ENCODE data around the gene SYT13.

The SYT13 gene

GRCh38 chr11:45237711-45238315 lies 48.3 kb downstream of the SYT13 start:
- H3K4me1 Mint-ChIP-seq, result peaks cover 4% of the 10 kb centered on the region
- peaks cover 4% of the 10 kb centered on the region for H3K9me3 Mint-ChIP-seq
- no peak overlapping the region for H3K4me3 Mint-ChIP-seq
- ATAC-seq (ENCODE audit: low read depth) (no peak), DNase-seq (ENCODE audit: low spot score in 2 of 2) (no peak)
- peaks cover 22% of the 10 kb centered on the region for H3K27me3 Mint-ChIP-seq
- H3K36me3 Mint-ChIP-seq, result no peaks in the 10 kb centered on the region
- H3K27ac Mint-ChIP-seq, result no peak overlapping the region

- H3K27me3 Mint-ChIP-seq, result peaks cover 20% of the 10 kb centered on the region
- peaks cover 4% of the 10 kb centered on the region for H3K4me1 Mint-ChIP-seq
- peaks cover 1% of the 10 kb centered on the region for H3K9me3 Mint-ChIP-seq
- no peaks in the 10 kb centered on the region for H3K36me3 Mint-ChIP-seq
- ATAC-seq (ENCODE audit: low read depth) (no peak), DNase-seq (ENCODE audit: low spot score in 2 of 2) (no peak)
- no peak overlapping the region for H3K4me3 Mint-ChIP-seq
- no peak overlapping the region for H3K27ac Mint-ChIP-seq
These were observed 51.7 kb downstream of the SYT13 start for GRCh38 chr11:45234306-45235006.

GRCh38 chr11:45233804-45234170 lies 52.4 kb downstream of the SYT13 start:
- H3K4me1 Mint-ChIP-seq, result peaks cover 4% of the 10 kb centered on the region
- peaks cover 17% of the 10 kb centered on the region for H3K27me3 Mint-ChIP-seq
- H3K9me3 Mint-ChIP-seq, result peaks cover 1% of the 10 kb centered on the region
- ATAC-seq (ENCODE audit: low read depth) (no peak), DNase-seq (ENCODE audit: low spot score in 2 of 2) (no peak)
- H3K36me3 Mint-ChIP-seq, result no peaks in the 10 kb centered on the region
- H3K27ac Mint-ChIP-seq, result no peak overlapping the region
- H3K4me3 Mint-ChIP-seq, result no peak overlapping the region

DNA sequence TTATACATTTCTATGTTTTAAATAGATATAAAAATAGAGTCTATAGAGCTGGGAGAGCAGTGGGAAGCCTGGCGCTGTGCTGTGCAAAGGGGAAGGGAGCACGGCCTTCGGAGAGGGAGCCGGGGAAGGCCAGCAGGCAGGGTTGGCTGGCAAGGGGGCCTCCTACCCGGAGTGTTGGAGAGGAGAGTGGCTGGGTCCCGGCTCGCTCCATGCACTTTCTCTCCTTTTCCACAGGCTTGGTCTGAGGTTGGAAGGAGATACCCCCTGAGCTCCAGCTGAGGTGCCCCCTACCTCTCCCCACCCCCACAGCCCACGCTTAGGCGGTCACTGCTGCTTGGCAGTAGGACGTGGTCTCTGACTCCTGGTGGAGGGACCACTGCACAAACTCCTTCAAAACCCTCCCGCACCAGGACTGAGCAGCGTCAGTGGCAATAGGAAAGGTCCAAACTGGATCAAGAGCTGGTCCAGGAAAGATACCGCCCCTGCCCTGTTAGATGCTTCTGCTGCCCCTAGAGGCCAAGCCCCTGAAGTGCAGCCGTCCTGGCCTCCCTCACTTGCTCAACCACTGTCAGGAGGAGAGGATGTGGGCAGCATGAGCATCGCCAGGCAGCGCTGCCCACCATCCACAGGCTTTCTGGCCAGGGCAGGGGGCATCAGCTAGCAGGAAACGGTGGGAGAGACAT lies 52.9 kb downstream of the SYT13 start:
- no peak overlapping the region for H3K4me3 Mint-ChIP-seq
- H3K27me3 Mint-ChIP-seq, result peaks cover 16% of the 10 kb centered on the region
- H3K9me3 Mint-ChIP-seq, result peaks cover 1% of the 10 kb centered on the region
- no peak overlapping the region for H3K27ac Mint-ChIP-seq
- H3K4me1 Mint-ChIP-seq, result peaks cover 4% of the 10 kb centered on the region
- DNase-seq (ENCODE audit: low spot score in 2 of 2), result peak; percentile 39 to 66
- H3K36me3 Mint-ChIP-seq, result no peaks in the 10 kb centered on the region
- peak; percentile 62 for ATAC-seq (ENCODE audit: low read depth)

- Mint-ChIP-seq H3K36me3 (no peaks in the 10 kb centered on the region), H3K4me3 (no peak overlapping the region)
These were observed 53.6 kb downstream of the SYT13 start for GRCh38 chr11:45232341-45233080.

DNA sequence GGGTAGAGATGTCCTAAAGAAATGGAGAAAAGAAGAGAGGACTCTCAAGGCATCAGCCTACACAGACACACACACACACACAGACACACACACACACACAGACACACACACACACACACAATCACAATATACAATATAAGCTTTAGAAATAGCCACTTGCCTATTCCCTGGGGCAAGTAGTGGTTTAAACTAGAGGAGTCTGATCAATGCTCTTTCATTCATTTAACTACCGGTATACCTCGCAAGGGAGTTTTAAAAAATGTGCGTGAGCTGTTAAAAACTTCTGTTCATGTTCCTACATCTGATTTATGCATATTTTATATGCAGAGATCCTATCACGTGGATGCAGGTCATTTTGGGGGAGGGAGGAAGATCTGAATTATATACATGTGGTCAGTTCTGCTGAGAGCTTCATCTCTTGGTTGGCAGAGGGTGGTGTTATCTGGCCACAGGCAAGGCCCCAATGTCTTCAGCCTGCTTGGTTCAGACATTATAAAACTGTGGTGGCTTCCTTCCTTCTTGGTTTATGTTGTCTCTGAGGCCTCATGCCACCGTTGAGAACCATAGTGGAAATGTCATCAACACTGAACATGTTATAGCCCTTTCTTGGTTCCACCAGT lies 56.6 kb downstream of the SYT13 start:
- Mint-ChIP-seq H3K9me3 (no peaks in the 10 kb centered on the region), H3K36me3 (peaks cover 24% of the 10 kb centered on the region), H3K27ac (no peak overlapping the region), H3K27me3 (peaks cover 1% of the 10 kb centered on the region), H3K4me1 (peaks cover 4% of the 10 kb centered on the region), H3K4me3 (no peak overlapping the region)
- ATAC-seq (ENCODE audit: low read depth) (no peak), DNase-seq (ENCODE audit: low spot score in 2 of 2) (no peak)

More at GRCh38 chr11:45232341-45233080, 53.6 kb downstream of the SYT13 start:
- peaks cover 4% of the 10 kb centered on the region for H3K4me1 Mint-ChIP-seq
- H3K9me3 Mint-ChIP-seq, result no peaks in the 10 kb centered on the region
- peaks cover 13% of the 10 kb centered on the region for H3K27me3 Mint-ChIP-seq
- ATAC-seq (ENCODE audit: low read depth), result no peak
- H3K27ac Mint-ChIP-seq, result no peak overlapping the region
- no peak for DNase-seq (ENCODE audit: low spot score in 2 of 2)

GRCh38 chr11:45227836-45228235 lies 58.3 kb downstream of the SYT13 start:
- Mint-ChIP-seq H3K27me3 (no peaks in the 10 kb centered on the region), H3K27ac (no peak overlapping the region), H3K9me3 (no peaks in the 10 kb centered on the region), H3K4me1 (no peaks in the 10 kb centered on the region), H3K36me3 (peaks cover 29% of the 10 kb centered on the region), H3K4me3 (no peak overlapping the region)
- ATAC-seq (ENCODE audit: low read depth), result no peak
- DNase-seq (ENCODE audit: low spot score in 2 of 2), result no peak

DNA sequence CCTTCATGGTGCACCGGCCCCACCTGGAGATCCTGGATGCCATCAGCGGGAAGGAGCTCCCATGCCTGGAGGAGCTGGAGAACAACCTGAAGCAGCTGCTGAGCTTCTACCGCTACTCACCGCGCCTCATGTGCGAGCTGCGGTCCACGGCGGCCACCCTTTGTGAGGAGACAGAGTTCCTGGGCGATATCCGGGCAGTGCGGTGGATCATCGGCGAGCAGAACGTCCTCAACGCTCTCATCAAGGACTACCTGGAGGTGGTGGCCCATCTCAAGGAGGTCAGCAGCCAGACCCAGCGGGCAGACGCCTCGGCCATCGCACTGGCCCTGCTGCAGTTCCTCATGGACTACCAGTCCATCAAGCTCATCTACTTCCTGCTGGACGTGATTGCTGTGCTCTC lies 59.2 kb downstream of the SYT13 start:
- no peak overlapping the region for H3K27ac Mint-ChIP-seq
- H3K27me3 Mint-ChIP-seq, result no peaks in the 10 kb centered on the region
- peaks cover 29% of the 10 kb centered on the region for H3K36me3 Mint-ChIP-seq
- H3K4me3 Mint-ChIP-seq, result no peak overlapping the region
- DNase-seq (ENCODE audit: low spot score in 2 of 2) (no peak), ATAC-seq (ENCODE audit: low read depth) (no peak)
- no peaks in the 10 kb centered on the region for H3K9me3 Mint-ChIP-seq
- no peaks in the 10 kb centered on the region for H3K4me1 Mint-ChIP-seq

GRCh38 chr11:45225961-45226871 lies 59.9 kb downstream of the SYT13 start:
- H3K27me3 Mint-ChIP-seq, result no peaks in the 10 kb centered on the region
- peaks cover 32% of the 10 kb centered on the region for H3K36me3 Mint-ChIP-seq
- no peak overlapping the region for H3K4me3 Mint-ChIP-seq
- H3K9me3 Mint-ChIP-seq, result no peaks in the 10 kb centered on the region
- no peak overlapping the region for H3K27ac Mint-ChIP-seq
- no peak for ATAC-seq (ENCODE audit: low read depth)
- no peak for DNase-seq (ENCODE audit: low spot score in 2 of 2)
- H3K4me1 Mint-ChIP-seq, result no peaks in the 10 kb centered on the region

DNA sequence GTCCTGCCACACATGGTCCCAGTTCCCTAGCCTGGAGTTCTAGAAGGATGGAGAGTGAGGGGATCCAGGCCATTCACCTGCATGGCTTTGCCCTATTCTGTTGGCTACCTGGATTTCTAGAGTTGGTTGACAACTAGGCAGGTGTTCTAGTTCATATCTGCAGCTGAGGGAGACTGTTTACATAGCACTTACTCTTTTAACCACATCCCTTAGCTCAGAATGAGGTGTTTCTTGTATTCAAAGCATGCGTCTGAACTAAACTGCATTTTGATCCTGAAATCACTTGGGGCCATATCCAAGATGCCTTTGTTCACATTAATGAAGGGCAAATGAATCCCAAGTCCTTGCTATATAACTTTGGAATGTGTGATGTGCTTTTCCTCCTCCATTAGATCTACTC lies 60.9 kb downstream of the SYT13 start:
- Mint-ChIP-seq H3K36me3 (peaks cover 39% of the 10 kb centered on the region), H3K27ac (no peak overlapping the region), H3K9me3 (no peaks in the 10 kb centered on the region), H3K4me1 (no peaks in the 10 kb centered on the region), H3K27me3 (no peaks in the 10 kb centered on the region), H3K4me3 (no peak overlapping the region)
- DNase-seq (ENCODE audit: low spot score in 2 of 2) (no peak), ATAC-seq (ENCODE audit: low read depth) (no peak)

DNA sequence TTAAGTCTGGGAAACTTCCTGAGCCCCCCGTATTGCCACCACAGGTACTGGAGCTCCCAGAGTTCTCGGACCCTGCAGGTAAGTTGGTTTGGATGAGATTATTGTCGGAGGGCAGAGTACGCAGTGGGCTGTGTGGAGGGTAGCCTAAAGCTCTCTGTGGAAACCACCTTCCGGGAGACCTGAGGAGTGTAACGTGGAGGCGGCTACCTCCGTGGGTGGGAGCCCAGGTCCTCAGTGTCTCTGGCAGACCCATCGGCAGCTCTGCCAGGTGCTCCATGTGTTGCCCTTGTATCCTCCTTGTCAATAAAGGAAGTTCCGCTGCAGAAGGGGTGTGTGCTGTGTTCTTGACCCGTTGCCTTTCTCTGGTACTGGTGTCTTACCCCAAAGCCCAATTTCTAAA lies 61.4 kb downstream of the SYT13 start:
- Mint-ChIP-seq H3K4me1 (no peaks in the 10 kb centered on the region), H3K27me3 (no peaks in the 10 kb centered on the region), H3K9me3 (no peaks in the 10 kb centered on the region), H3K27ac (no peak overlapping the region), H3K4me3 (no peak overlapping the region), H3K36me3 (peaks cover 40% of the 10 kb centered on the region)
- no peak for DNase-seq (ENCODE audit: low spot score in 2 of 2)
- ATAC-seq (ENCODE audit: low read depth), result no peak

GRCh38 chr11:45223496-45223895 lies 62.6 kb downstream of the SYT13 start:
- no peak overlapping the region for H3K4me3 Mint-ChIP-seq
- H3K27me3 Mint-ChIP-seq, result no peaks in the 10 kb centered on the region
- DNase-seq (ENCODE audit: low spot score in 2 of 2) (no peak), ATAC-seq (ENCODE audit: low read depth) (no peak)
- peaks cover 41% of the 10 kb centered on the region for H3K36me3 Mint-ChIP-seq
- H3K9me3 Mint-ChIP-seq, result no peaks in the 10 kb centered on the region
- H3K4me1 Mint-ChIP-seq, result no peaks in the 10 kb centered on the region
- no peak overlapping the region for H3K27ac Mint-ChIP-seq

DNA sequence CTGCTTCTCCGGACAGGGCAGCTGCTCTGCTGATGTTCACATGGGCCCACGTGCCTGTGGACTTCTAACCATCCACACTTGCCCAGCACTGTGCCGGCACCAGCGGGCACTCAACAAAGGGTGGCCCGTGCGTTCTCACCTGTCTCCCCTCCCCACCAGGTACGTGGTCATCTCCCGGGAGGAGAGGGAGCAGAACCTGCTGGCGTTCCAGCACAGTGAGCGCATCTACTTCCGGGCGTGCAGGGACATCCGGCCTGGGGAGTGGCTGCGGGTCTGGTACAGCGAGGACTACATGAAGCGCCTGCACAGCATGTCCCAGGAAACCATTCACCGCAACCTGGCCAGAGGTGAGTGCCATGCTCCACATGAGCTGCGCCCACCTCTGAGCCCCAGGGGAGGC lies 66.7 kb downstream of the SYT13 start:
- H3K27me3 Mint-ChIP-seq, result no peaks in the 10 kb centered on the region
- H3K27ac Mint-ChIP-seq, result no peak overlapping the region
- no peak overlapping the region for H3K4me3 Mint-ChIP-seq
- DNase-seq (ENCODE audit: low spot score in 2 of 2), result no peak
- H3K4me1 Mint-ChIP-seq, result peaks cover 5% of the 10 kb centered on the region
- H3K36me3 Mint-ChIP-seq, result peaks cover 18% of the 10 kb centered on the region
- no peak for ATAC-seq (ENCODE audit: low read depth)
- H3K9me3 Mint-ChIP-seq, result no peaks in the 10 kb centered on the region
